Spinal cord (tissue), 10 donors: ENCODE results near the gene ZNF107. TPM values are rescaled to one million over a fixed set of nuclear protein-coding genes. Genes with fewer than 3 reads are reported as not detected.

ENCODE experiments used
- DNase-seq, 6 donors: peaks; one replicate each; pipeline versions ENCODE4 v3.0.0 to v3.0.0-alpha.2; 2013 to 2015; ENCODE audit warnings: low spot score in 6 of 6, low read depth in 4 of 6
- H3K27ac ChIP-seq: one replicate; pipeline ENCODE4 v1.5.1; 2013; ENCODE audit warnings: low read depth, low read length, control low read depth
- H3K27me3 ChIP-seq: one replicate; pipeline ENCODE4 v1.6.1; 2013; ENCODE audit warnings: low read length; ENCODE audit not compliant: control insufficient read depth, insufficient read depth
- H3K36me3 ChIP-seq: one replicate; pipeline ENCODE4 v1.6.1; 2013; ENCODE audit warnings: low read length; ENCODE audit not compliant: control insufficient read depth, insufficient read depth
- H3K4me1 ChIP-seq: one replicate; pipeline ENCODE4 v1.6.1; 2013; ENCODE audit warnings: low read length; ENCODE audit not compliant: control insufficient read depth, insufficient read depth
- H3K4me3 ChIP-seq: one replicate; pipeline ENCODE4 v1.5.1; 2013; ENCODE audit warnings: low read depth, low read length, control low read depth
- H3K9me3 ChIP-seq: one replicate; pipeline ENCODE4 v1.6.1; 2013; ENCODE audit warnings: low read length; ENCODE audit not compliant: control insufficient read depth, insufficient read depth
- WGBS: methylation state at CpG from one replicate; pipeline ENCODE4 v1.1.5; 2013; ENCODE audit warnings: missing lambda C conversion rate; ENCODE audit not compliant: insufficient coverage; 5-methylcytosine and 5-hydroxymethylcytosine counted together
- polyA plus RNA-seq, 2 donors: library from polyadenylated mRNA; unstranded; fragments of 120-200 nt; gene quantifications; one replicate each; pipeline ENCODE4 v1.2.1, GENCODE V29; 2013; ENCODE audit not compliant: insufficient read length in 2 of 2
- small RNA-seq: library from RNA; depleted of rRNA; stranded (forward); fragments of <200 nt; gene quantifications from one replicate; pipeline ENCODE3, GENCODE V24; 2014; ENCODE audit warnings: low replicate concordance
- total RNA-seq, 2 donors: library from RNA; depleted of rRNA in 1 of 2; stranded (reverse); fragments of 120-200 nt in 1 of 2; fragments of >200 nt in 1 of 2; gene quantifications; one replicate each; pipeline versions ENCODE4 v1.2.3 to v1.2.4, GENCODE V29; 2013 to 2014
- donor health status: healthy.

ZNF107 gene
- total and polyA plus RNA-seq, 4 donors, result 6.5 to 12.2 (median 9.3) TPM

- Histone ChIP-seq H3K27ac (no peak overlapping the region), H3K4me3 (no peak overlapping the region), H3K9me3 (no peaks in the 10 kb centered on the region), H3K4me1 (no peaks in the 10 kb centered on the region), H3K27me3 (no peaks in the 10 kb centered on the region), H3K36me3 (no peaks in the 10 kb centered on the region)
- no peak for DNase-seq
- no CpG with 5 or more reads among the region's 2 CpGs for WGBS
These were observed 87.1 kb downstream of the ZNF107 start for GRCh38 chr7:64753032-64753431.

- Histone ChIP-seq H3K36me3 (no peaks in the 10 kb centered on the region), H3K4me3 (no peak overlapping the region), H3K4me1 (no peaks in the 10 kb centered on the region), H3K27ac (no peak overlapping the region), H3K9me3 (no peaks in the 10 kb centered on the region), H3K27me3 (no peaks in the 10 kb centered on the region)
- WGBS, result 65% methylated on average over 2 of the region's 3 CpGs
- DNase-seq, result no peak
These were observed 89.9 kb downstream of the ZNF107 start for GRCh38 chr7:64755865-64756264.

GRCh38 chr7:64758151-64758550 is 92.2 kb downstream of the ZNF107 start:
- H3K9me3 ChIP-seq, result no peaks in the 10 kb centered on the region
- WGBS, result 85% methylated on average over 3 of the region's 3 CpGs
- no peaks in the 10 kb centered on the region for H3K4me1 ChIP-seq
- H3K36me3 ChIP-seq, result no peaks in the 10 kb centered on the region
- H3K27me3 ChIP-seq, result no peaks in the 10 kb centered on the region
- no peak overlapping the region for H3K27ac ChIP-seq
- no peak for DNase-seq
- no peak overlapping the region for H3K4me3 ChIP-seq

Small RNA genes lying within 50 kb of the gene (small RNA-seq; reads per million reads assigned to genes)
- not detected for gene MIR6839

Other genes with a start within 250 kb of the ZNF107 start
- 10 to 100 TPM; 19.5 to 54.6 TPM for gene ZNF680, start 103.1 kb upstream of the ZNF107 start, total RNA-seq
- 10 to 100 TPM; 16.8 to 17.8 TPM for gene ZNF680, start 103.1 kb upstream of the ZNF107 start, polyA plus RNA-seq
- gene ZNF138, start 128.3 kb downstream of the ZNF107 start, total RNA-seq, result 10 to 100 TPM; 25.4 to 48.3 TPM
- gene ZNF138, start 128.3 kb downstream of the ZNF107 start, polyA plus RNA-seq, result 10 to 100 TPM; 20.4 to 30.0 TPM
- 10 to 100 TPM; 12.2 to 22.7 TPM for gene ZNF273, start 237.1 kb downstream of the ZNF107 start, total RNA-seq
- gene ZNF273, start 237.1 kb downstream of the ZNF107 start, polyA plus RNA-seq, result 10 to 100 TPM; 16.0 to 19.3 TPM